Spleen (tissue), 11 donors: Measurements from ENCODE around the gene TMEM52B. TPM values are rescaled to one million over a fixed set of nuclear protein-coding genes. Genes with fewer than 3 reads are reported as not detected.
"Not testable (repeated sequence)": the region's sequence is repeated elsewhere in the genome, so short reads cannot be mapped to it uniquely, and the experiment has no call there.

Experiments
- DNase-seq: peaks from one replicate; pipeline ENCODE4 v3.0.0-alpha.2; 2020
- H3K27ac ChIP-seq, 8 donors: fragments of 200-600 bp; sonication (generic) in 7 of 8; 1 replicate in 4 of 8; 2 replicates in 4 of 8; pipeline versions ENCODE4 v1.5.0 to v1.8.0; 2016 to 2021; ENCODE audit warnings: inconsistent platforms in 4 of 8, mild to moderate bottlenecking in 4 of 8, moderate library complexity in 1 of 8
- H3K27me3 ChIP-seq, 7 donors: fragments of 200-600 bp; sonication (generic) in 6 of 7; replicated peaks in 1 of 7; 1 replicate in 4 of 7; 2 replicates in 3 of 7; pipeline versions ENCODE4 v1.5.0 to v1.8.0; 2016 to 2021; ENCODE audit warnings: inconsistent platforms in 3 of 7, mild to moderate bottlenecking in 1 of 7
- H3K36me3 ChIP-seq, 6 donors: fragments of 200-600 bp; sonication (generic) in 5 of 6; 1 replicate in 4 of 6; 2 replicates in 2 of 6; pipeline versions ENCODE4 v1.5.0 to v1.8.0; 2016 to 2021; ENCODE audit warnings: inconsistent platforms in 2 of 6
- H3K4me1 ChIP-seq, 6 donors: fragments of 200-600 bp; sonication (generic) in 5 of 6; 1 replicate in 3 of 6; 2 replicates in 3 of 6; pipeline versions ENCODE4 v1.5.0 to v1.8.0; 2016 to 2021; ENCODE audit warnings: inconsistent platforms in 3 of 6
- H3K4me3 ChIP-seq, 8 donors: fragments of 200-600 bp; sonication (generic) in 7 of 8; 1 replicate in 4 of 8; 2 replicates in 4 of 8; pipeline versions ENCODE4 v1.5.0 to v1.8.0; 2016 to 2021; ENCODE audit warnings: inconsistent platforms in 4 of 8, mild to moderate bottlenecking in 4 of 8, moderate library complexity in 2 of 8
- H3K9me3 ChIP-seq, 8 donors: fragments of 200-600 bp; sonication (generic) in 7 of 8; 1 replicate in 4 of 8; 2 replicates in 4 of 8; pipeline versions ENCODE4 v1.5.0 to v1.8.0; 2016 to 2021; ENCODE audit warnings: inconsistent platforms in 4 of 8
- POLR2A ChIP-seq, 3 donors: fragments of 450-650 bp; IDR thresholded peaks; one replicate each; pipeline ENCODE4 v1.5.1; 2017; ENCODE audit warnings: antibody characterized with exemption in 3 of 3, mild to moderate bottlenecking in 1 of 3
- POLR2AphosphoS5 ChIP-seq, 3 donors: sonication (generic); formaldehyde crosslinking; IDR thresholded peaks; one replicate each; pipeline ENCODE4 v1.5.1; 2017; ENCODE audit warnings: antibody characterized with exemption in 3 of 3
- WGBS, 5 donors: extraction: QIAGEN DNeasy Blood & Tissue Kit in 3 of 5; methylation state at CpG; one replicate each; pipeline versions ENCODE4 v1.1.5 to v1.1.7; 2013 to 2018; 5-methylcytosine and 5-hydroxymethylcytosine counted together
- intact Hi-C: fragments of 100-400 bp; cut with DNase I; formaldehyde crosslinking; loops from one replicate; pipeline ENCODE4 v1.15.0; 2023; ENCODE audit warnings: low total_unique reads
- polyA plus RNA-seq, 3 donors: library from polyadenylated mRNA; stranded (reverse); fragments of 200-250 nt; gene quantifications; one replicate each; pipeline ENCODE4 v1.2.1, GENCODE V29; 2013
- total RNA-seq, 7 donors: library from RNA; depleted of rRNA in 3 of 7; stranded (reverse); fragments of >200 nt in 3 of 7; fragmentation: NEBNext Ultra II Directional in 4 of 7; extraction: Animal tissue kit (Norgen Biotek cat#: 25700) in 4 of 7; gene quantifications; one replicate each; pipeline versions ENCODE4 v1.1.0 to v1.2.1, GENCODE V29; 2016 to 2021
- TF ChIP-seq, protein P1 (sequence below), 11 experiments: fragments of 200-600 bp in 7 of 11; fragments of 450-650 bp in 4 of 11; sonication (generic) in 4 of 11; IDR thresholded peaks in 8 of 11; conservative IDR thresholded peaks in 3 of 11; 1 replicate in 7 of 11; 2 replicates in 4 of 11; pipeline versions ENCODE4 v1.4.0 to v1.8.0; 2016 to 2021; ENCODE audit warnings: antibody characterized with exemption in 11 of 11, inconsistent platforms in 4 of 11, mild to moderate bottlenecking in 1 of 11
- donor health status: healthy with polysubstance abuse.
- donor health status: DM: no; HTN: no; CAD: no; lungs with moderate emphysema.
- donor health status: DM: no; HTN: no; CAD: no.
- donor health status: Bipolar disorder and iron deficiency.
- donor health status: healthy.
- donor health status: DM: no; HTN: no; CAD: no.
- donor health status: DM: yes; HTN: yes; CAD: no.

Gene TMEM52B
- total and polyA plus RNA-seq, 10 donors = 0.06 to 0.40 (median 0.19) TPM; not detected in 7

DNA sequence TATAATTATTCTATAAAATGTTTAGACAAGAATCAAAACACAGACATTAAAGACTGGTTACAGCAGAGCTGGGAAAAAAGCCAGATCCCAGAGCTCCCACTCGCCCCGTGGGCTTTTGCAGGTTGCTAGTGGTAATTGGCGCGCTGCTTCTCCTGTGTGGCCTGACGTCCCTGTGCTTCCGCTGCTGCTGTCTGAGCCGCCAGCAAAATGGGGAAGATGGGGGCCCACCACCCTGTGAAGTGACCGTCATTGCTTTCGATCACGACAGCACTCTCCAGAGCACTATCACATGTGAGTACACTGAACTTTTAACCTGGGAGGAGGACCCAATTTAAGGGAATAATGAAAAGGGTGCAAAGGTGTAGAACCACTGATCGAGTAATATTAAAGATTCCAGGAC lies 7.5 kb downstream of the TMEM52B start:
- no peak for TF ChIP-seq POLR2A (IDR thresholded peaks at IDR 0.05)
- TF ChIP-seq POLR2AphosphoS5 (IDR thresholded peaks at IDR 0.05) = peak; percentile 26 to 49 (median 41)
- TF ChIP-seq, protein P1, sequence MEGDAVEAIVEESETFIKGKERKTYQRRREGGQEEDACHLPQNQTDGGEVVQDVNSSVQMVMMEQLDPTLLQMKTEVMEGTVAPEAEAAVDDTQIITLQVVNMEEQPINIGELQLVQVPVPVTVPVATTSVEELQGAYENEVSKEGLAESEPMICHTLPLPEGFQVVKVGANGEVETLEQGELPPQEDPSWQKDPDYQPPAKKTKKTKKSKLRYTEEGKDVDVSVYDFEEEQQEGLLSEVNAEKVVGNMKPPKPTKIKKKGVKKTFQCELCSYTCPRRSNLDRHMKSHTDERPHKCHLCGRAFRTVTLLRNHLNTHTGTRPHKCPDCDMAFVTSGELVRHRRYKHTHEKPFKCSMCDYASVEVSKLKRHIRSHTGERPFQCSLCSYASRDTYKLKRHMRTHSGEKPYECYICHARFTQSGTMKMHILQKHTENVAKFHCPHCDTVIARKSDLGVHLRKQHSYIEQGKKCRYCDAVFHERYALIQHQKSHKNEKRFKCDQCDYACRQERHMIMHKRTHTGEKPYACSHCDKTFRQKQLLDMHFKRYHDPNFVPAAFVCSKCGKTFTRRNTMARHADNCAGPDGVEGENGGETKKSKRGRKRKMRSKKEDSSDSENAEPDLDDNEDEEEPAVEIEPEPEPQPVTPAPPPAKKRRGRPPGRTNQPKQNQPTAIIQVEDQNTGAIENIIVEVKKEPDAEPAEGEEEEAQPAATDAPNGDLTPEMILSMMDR (IDR thresholded peaks at IDR 0.05 in 8 of 11, conservative IDR thresholded peaks at IDR 0.05 in 3 of 11) = no peak
- H3K27ac ChIP-seq = peak overlapping the region in 5 of 8 donors; percentile 6 to 58 (median 24)
- H3K4me3 ChIP-seq = no peak overlapping the region
- H3K27me3 ChIP-seq = peaks cover 0 to 55% (median 6%) of the 10 kb centered on the region in 7 donors
- intact Hi-C loops = no loop called here
- H3K36me3 ChIP-seq = no peaks in the 10 kb centered on the region
- DNase-seq = peak; percentile 88
- H3K4me1 ChIP-seq = peaks cover 0 to 47% (median 3%) of the 10 kb centered on the region in 6 donors
- no peaks in the 10 kb centered on the region for H3K9me3 ChIP-seq
- WGBS, 5 donors = 25 to 55% (median 34%) methylated on average over 11 of the region's 11 CpGs

DNA sequence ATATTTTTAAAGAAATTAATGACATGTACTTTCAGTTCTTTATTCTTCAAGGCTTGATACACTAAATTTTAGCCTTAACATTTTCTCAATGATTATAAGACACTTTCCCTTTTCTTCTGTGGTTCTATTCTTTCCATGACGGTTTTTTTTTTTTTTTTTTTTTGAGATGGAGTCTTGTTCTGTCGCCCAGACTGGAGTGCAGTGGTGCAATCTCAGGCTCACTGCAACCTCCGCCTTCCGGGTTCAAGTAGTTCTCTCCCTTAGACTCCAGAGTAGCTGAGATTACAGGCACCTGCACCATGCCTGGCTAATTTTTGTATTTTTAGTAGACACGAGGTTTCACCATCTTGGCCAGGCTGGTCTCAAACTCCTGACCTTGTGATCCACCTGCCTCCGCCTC lies 8.1 kb downstream of the TMEM52B start:
- peaks cover 0 to 57% (median 5%) of the 10 kb centered on the region in 7 donors for H3K27me3 ChIP-seq
- H3K4me3 ChIP-seq, intact Hi-C loops, H3K9me3 ChIP-seq, H3K36me3 ChIP-seq: not testable (repeated sequence)
- DNase-seq = peak; percentile 52
- peak overlapping the region in 2 of 8 donors; percentile 24 to 57 for H3K27ac ChIP-seq
- peaks cover 0 to 47% (median 3%) of the 10 kb centered on the region in 6 donors for H3K4me1 ChIP-seq
- 63 to 82% (median 71%) methylated on average over 5 to 6 of the region's 6 CpGs for WGBS, 5 donors

DNA sequence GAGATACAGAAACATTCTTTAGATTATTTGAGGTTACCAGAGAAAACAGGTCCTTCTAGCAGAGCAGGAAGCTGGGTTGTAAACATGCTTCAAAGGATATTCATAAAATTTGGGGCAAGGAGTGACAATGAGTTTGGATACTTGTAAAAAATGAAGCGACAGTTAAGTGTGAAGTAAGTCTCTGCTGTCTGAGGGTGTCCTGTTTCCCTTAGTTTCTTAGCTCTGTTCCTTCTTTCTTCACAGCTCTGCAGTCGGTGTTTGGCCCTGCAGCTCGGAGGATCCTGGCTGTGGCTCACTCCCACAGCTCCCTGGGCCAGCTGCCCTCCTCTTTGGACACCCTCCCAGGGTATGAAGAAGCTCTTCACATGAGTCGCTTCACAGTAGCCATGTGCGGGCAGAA lies 10.8 kb downstream of the TMEM52B start:
- no peak for DNase-seq
- TF ChIP-seq POLR2A (IDR thresholded peaks at IDR 0.05) = no peak
- Histone ChIP-seq H3K27ac (no peak overlapping the region), H3K36me3 (no peaks in the 10 kb centered on the region), H3K9me3 (no peaks in the 10 kb centered on the region), H3K4me3 (no peak overlapping the region), H3K4me1 (peaks cover 0 to 28% (median 3%) of the 10 kb centered on the region in 6 donors), H3K27me3 (peaks cover 0 to 65% (median 6%) of the 10 kb centered on the region in 7 donors)
- WGBS, 5 donors = 57 to 83% (median 62%) methylated on average over 5 of the region's 5 CpGs
- intact Hi-C loops = loop anchor here (2.0 kb wide), 1 partner anchor 37 kb away; no protein-coding TSS in a partner anchor

DNA sequence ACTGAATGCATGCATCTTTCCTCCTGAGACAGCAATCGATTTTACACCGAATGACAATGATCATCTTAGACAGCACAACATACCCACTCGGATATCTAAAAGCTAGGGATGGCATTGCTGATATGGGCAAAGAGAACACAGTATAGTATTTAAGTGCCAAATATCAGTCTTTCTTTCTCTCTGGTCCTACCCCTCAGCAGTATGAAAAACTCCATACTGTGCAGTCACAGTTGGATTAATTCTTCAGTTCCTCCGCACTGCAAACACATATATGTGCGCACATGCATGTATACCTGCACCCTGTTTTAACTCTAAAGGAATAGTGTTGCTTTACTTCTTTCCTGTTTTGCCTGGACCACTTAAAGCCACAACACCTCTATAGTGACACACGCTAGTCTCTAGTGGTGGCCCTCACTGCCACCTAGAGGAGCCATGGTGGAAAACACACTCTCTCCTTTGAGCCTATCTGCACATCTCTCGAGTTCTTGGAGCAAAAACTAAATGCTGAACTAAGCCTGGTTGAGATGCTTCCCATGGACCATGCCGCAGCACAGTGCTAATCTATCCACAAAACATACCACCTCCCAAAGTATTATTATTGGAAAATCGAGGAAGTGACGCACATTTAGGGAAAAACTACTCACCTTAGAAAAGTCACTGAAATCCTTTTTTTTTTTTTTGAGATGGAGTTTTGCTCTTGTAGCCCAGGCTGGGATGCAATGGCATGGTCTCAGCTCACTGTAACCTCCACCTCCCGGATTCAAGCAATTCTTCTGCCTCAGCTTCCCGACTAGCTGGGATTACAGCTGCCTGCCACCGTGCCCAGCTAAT lies 11.9 kb downstream of the TMEM52B start:
- Histone ChIP-seq H3K27me3 (peaks cover 0 to 67% (median 6%) of the 10 kb centered on the region in 7 donors), H3K36me3 (no peaks in the 10 kb centered on the region), H3K4me3 (no peak overlapping the region), H3K9me3 (no peaks in the 10 kb centered on the region), H3K4me1 (peaks cover 0 to 24% (median 5%) of the 10 kb centered on the region in 6 donors), H3K27ac (no peak overlapping the region)
- 44 to 50% (median 47%) methylated on average over 13 of the region's 13 CpGs for WGBS, 5 donors
- DNase-seq = no peak
- intact Hi-C loops = loop anchor here (2.0 kb wide), 1 partner anchor 38 kb away; no protein-coding TSS in a partner anchor
- peak in 1 of 3 donors; percentile 11 for TF ChIP-seq POLR2AphosphoS5 (IDR thresholded peaks at IDR 0.05)
- TF ChIP-seq POLR2A (IDR thresholded peaks at IDR 0.05) = no peak
- TF ChIP-seq, protein P1 (IDR thresholded peaks at IDR 0.05 in 8 of 11, conservative IDR thresholded peaks at IDR 0.05 in 3 of 11) = peak in 10 of 11 experiments; percentile 41 to 79 (median 69)

DNA sequence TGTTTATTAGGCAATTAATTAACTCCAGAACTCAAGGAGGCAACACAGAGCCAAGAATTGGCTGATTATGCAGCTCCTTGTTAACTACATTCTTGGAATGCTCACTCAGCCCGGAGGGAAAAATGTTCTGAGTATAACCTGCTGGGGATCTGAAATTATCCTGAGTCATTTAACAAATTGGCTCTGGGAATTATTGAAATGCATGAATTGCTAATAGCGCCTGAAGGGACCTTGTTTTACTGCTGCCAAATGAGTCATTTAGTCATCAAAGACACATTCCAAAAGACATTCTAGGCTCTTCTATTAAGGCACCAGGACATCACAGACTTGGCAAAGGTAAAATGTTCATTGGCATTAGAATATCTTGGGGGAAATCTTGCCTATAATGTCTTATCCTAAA lies 13.0 kb downstream of the TMEM52B start:
- 39 to 72% (median 45%) methylated on average over 2 of the region's 2 CpGs for WGBS, 5 donors
- intact Hi-C loops = loop anchor here (2.0 kb wide), 1 partner anchor 39 kb away; no protein-coding TSS in a partner anchor
- Histone ChIP-seq H3K27ac (no peak overlapping the region), H3K9me3 (no peaks in the 10 kb centered on the region), H3K4me3 (no peak overlapping the region), H3K27me3 (peaks cover 0 to 60% (median 5%) of the 10 kb centered on the region in 7 donors), H3K4me1 (peaks cover 0 to 24% (median 11%) of the 10 kb centered on the region in 6 donors), H3K36me3 (no peaks in the 10 kb centered on the region)
- DNase-seq = no peak
- TF ChIP-seq POLR2A (IDR thresholded peaks at IDR 0.05) = no peak
- TF ChIP-seq, protein P1 (IDR thresholded peaks at IDR 0.05 in 8 of 11, conservative IDR thresholded peaks at IDR 0.05 in 3 of 11) = no peak
- TF ChIP-seq POLR2AphosphoS5 (IDR thresholded peaks at IDR 0.05) = no peak
